Cardiac fibroblast (primary cell): ENCODE data around the gene ZNF554.

Experiments used
- DNase-seq, 2 donors: peaks; one replicate each; pipeline versions ENCODE4 v3.0.0 to v3.0.0-alpha.2; 2010; ENCODE audit warnings: low read depth in 2 of 2
- H3K4me3 ChIP-seq, 2 donors: replicated peaks in 1 of 2; 1 replicate in 1 of 2; 2 replicates in 1 of 2; pipeline ENCODE4 v1.5.1; 2011; ENCODE audit warnings: low read depth in 2 of 2, low read length in 2 of 2, mild to moderate bottlenecking in 2 of 2, moderate library complexity in 1 of 2
- TF ChIP-seq, protein P1 (sequence below): IDR thresholded peaks from one replicate; pipeline ENCODE4 v1.5.1; 2011; ENCODE audit warnings: low read depth, mild to moderate bottlenecking, low read length, inconsistent platforms

Gene ZNF554

DNA sequence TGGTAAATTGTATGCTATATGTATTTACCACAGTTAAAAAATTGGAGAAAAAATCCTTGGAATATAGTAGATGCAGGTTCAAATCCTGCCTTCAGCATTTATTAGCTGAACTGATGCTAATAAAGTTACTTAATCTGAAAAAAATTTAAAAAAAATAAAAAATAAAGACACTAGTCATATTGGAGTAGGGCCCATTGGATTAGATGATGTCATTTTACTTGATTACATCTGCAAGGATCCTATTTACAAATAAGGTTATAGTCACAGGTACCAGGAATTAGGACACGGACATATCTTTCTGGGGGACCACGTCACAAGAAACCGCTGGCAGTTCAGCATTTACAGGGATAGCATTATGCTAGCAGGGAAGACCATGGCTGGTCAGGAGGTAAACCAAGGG is 27.8 kb downstream of the ZNF554 start:
- no peak overlapping the region for H3K4me3 ChIP-seq
- no peak for DNase-seq
- TF ChIP-seq, protein P1, sequence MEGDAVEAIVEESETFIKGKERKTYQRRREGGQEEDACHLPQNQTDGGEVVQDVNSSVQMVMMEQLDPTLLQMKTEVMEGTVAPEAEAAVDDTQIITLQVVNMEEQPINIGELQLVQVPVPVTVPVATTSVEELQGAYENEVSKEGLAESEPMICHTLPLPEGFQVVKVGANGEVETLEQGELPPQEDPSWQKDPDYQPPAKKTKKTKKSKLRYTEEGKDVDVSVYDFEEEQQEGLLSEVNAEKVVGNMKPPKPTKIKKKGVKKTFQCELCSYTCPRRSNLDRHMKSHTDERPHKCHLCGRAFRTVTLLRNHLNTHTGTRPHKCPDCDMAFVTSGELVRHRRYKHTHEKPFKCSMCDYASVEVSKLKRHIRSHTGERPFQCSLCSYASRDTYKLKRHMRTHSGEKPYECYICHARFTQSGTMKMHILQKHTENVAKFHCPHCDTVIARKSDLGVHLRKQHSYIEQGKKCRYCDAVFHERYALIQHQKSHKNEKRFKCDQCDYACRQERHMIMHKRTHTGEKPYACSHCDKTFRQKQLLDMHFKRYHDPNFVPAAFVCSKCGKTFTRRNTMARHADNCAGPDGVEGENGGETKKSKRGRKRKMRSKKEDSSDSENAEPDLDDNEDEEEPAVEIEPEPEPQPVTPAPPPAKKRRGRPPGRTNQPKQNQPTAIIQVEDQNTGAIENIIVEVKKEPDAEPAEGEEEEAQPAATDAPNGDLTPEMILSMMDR: no peak

DNA sequence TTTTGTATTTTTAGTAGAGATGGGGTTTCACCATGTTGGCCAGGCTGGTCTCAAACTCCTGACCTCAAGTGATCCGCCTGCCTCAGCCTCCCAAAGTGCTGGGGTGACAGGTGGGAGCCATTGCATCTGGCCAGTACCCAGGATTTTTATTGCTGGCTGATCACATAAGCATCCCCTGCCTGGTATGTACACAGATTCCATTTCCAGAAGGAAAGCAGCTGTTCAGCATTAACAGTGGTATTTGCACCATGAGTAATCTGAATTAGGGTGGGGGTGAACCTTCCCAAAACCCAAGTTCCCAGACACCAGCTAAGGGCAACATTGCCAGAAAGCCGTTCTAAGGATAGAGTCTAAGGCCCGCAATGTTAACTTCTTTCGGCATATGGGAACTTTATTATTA is 28.9 kb downstream of the ZNF554 start:
- H3K4me3 ChIP-seq: no peak overlapping the region
- TF ChIP-seq, protein P1: no peak
- no peak for DNase-seq

DNA sequence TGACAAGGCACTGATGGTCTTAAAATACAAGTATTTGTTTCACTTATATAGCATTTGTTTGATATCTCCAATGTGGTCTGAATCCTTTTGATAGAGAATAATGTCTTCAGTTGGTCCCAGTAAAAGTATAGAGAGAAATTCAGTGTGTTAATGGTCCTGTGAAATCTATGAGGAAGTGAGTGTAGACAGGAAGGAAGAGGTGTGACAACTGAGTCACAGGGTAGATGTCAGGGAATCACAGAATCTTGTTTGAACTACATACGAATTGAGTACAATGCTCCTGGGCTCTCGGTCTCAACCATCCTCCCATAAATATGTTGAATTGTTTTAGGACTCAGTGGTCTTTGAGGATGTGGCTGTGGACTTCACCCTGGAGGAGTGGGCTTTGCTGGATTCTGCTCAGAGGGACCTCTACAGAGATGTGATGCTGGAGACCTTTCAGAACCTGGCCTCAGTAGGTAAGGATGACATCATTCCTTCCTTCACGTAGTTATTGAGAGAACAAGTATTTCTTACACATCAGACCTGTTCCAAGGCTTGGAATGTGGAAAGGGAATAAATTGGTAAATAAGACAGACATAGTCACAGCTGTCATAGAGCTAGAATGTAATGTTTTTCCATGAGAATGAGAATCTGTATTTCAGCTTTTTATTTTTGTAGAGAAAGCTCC is 30.7 kb downstream of the ZNF554 start:
- TF ChIP-seq, protein P1: no peak
- no peak overlapping the region for H3K4me3 ChIP-seq

DNA sequence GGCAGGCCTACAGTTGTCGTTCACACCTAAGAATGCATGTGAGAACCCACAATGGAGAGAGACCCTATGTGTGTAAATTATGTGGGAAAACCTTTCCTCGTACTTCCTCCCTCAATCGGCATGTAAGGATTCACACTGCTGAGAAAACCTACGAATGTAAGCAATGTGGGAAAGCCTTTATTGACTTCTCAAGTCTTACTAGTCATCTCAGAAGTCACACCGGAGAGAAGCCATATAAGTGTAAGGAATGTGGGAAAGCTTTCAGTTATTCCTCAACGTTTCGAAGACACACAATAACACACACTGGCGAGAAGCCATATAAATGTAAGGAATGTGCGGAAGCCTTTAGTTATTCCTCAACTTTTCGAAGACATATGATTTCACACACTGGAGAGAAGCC is 32.9 kb downstream of the ZNF554 start:
- DNase-seq: no peak
- TF ChIP-seq, protein P1: no peak
- H3K4me3 ChIP-seq: no peak overlapping the region

More for the DNA sequence above, 30.7 kb downstream of the ZNF554 start:
- DNase-seq: no peak

DNA sequence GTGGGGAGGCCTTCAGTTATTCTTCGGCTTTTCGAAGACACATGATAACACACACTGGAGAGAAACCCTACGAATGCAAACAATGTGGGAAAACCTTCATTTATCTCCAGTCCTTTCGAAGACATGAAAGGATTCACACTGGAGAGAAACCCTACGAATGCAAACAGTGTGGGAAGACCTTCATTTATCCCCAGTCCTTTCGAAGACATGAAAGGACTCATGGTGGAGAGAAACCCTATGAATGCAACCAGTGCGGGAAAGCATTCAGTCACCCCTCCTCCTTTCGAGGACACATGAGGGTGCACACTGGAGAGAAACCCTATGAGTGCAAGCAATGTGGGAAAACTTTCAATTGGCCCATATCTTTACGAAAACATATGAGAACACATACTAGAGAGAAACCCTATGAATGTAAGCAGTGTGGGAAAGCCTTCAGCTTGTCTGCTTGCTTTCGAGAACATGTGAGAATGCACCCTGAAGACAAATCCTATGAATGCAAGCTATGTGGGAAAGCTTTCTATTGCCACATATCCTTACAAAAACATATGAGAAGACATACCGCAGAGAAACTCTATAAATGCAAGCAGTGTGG is 33.4 kb downstream of the ZNF554 start:
- TF ChIP-seq, protein P1: no peak
- H3K4me3 ChIP-seq: no peak overlapping the region
- DNase-seq: no peak

DNA sequence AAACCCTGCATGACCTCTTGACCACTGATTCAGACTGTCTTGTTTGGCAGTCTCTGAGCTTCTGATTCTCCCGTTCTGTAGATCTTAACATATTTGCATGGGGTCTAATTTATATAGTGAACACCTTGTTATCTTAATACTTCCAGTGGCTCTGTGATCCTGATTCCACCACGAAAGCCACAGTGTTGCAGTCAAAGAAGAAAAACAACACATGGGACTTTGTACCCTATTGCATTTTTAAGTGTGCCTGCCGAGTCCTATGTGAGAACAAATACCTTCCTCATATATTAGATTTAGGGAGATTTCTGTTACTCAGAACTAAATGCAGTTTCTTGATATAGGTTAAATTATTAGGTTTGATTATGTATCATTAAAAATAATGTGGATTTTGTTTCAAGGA is 35.2 kb downstream of the ZNF554 start:
- H3K4me3 ChIP-seq: no peak overlapping the region
- TF ChIP-seq, protein P1: no peak
- DNase-seq: no peak
